Camera-type eye (tissue), 1 donor: ENCODE measurements around the gene GNAQ. TPM values are rescaled to one million over a fixed set of nuclear protein-coding genes. Genes with fewer than 3 reads are reported as not detected.

Source experiments
- total RNA-seq: library from RNA; depleted of rRNA; stranded (reverse); fragments of >200 nt; gene quantifications from one replicate; pipeline ENCODE4 v1.2.3, GENCODE V29; 2014

Gene GNAQ
- total RNA-seq, result 53.3 TPM

DNA sequence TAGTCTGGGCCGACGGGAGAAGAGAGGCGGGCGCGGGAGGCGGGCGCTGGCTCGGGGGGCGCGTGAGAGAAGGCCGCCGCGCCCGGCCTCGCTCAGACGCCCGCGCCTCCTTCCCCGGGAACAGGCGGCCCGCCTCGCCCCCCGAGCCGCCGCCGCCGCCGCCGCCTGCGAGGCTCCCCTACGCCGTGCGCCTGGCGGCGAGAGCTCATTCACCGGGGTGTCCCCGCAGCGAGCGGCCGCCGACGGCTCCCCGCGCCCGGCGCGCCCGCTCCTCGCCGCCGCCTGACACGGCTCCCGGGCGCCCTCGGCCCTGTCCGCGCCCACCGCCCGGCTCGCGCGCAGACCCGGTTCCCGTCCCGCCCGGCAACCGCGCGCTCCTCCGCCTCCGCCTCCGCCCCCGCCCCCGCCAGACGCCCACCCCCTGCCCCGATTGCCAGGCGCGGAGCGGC lies at the start of gene GNAQ:
Gene GNAQ, minus strand, starts transcription at position 368 of the 449 bp plus-strand sequence. CDS start 576 bp downstream, outside the sequence.

Other genes with a start within 250 kb of the GNAQ start
- 54.2 TPM for gene CEP78, start 204.3 kb upstream of the GNAQ start, total RNA-seq